Right hindlimb (tissue), 1 donor: ENCODE measurements around the gene ATP6V0B.

Experiments used
- DNase-seq: peaks from one replicate; pipeline ENCODE4 v3.0.0-alpha.2; 2018

ATP6V0B gene

GRCh38 chr1:44008259-44008658 lies 33.5 kb downstream of the ATP6V0B start:
- no peak for DNase-seq

GRCh38 chr1:44010935-44011471 lies 36.2 kb downstream of the ATP6V0B start:
- DNase-seq, result no peak

- DNase-seq, result no peak
Measured at GRCh38 chr1:44012404-44012803, 37.6 kb downstream of the ATP6V0B start.

GRCh38 chr1:44012941-44013609 lies 38.3 kb downstream of the ATP6V0B start:
- DNase-seq, result no peak

- no peak for DNase-seq
Measured at GRCh38 chr1:44013949-44014348, 39.2 kb downstream of the ATP6V0B start.

- DNase-seq, result no peak
Measured at GRCh38 chr1:44014365-44015104, 39.8 kb downstream of the ATP6V0B start.

GRCh38 chr1:44015206-44015605 lies 40.4 kb downstream of the ATP6V0B start:
- DNase-seq, result no peak

- DNase-seq, result no peak
Measured at GRCh38 chr1:44016041-44016889, 41.5 kb downstream of the ATP6V0B start.

GRCh38 chr1:44016890-44017400 lies 42.2 kb downstream of the ATP6V0B start:
- DNase-seq, result no peak

- peak; percentile 15 for DNase-seq
Measured at GRCh38 chr1:44019466-44019948, 44.7 kb downstream of the ATP6V0B start.

GRCh38 chr1:44020464-44020863 lies 45.7 kb downstream of the ATP6V0B start:
- DNase-seq, result no peak

GRCh38 chr1:44021156-44021555 lies 46.4 kb downstream of the ATP6V0B start:
- no peak for DNase-seq

- DNase-seq, result no peak
Measured at GRCh38 chr1:44021581-44022321, 47.0 kb downstream of the ATP6V0B start.

GRCh38 chr1:44024031-44024902 lies 49.5 kb downstream of the ATP6V0B start:
- no peak for DNase-seq

GRCh38 chr1:44024903-44025525 lies 50.3 kb downstream of the ATP6V0B start:
- DNase-seq, result no peak

- DNase-seq, result no peak
Measured at GRCh38 chr1:44025816-44026215, 51.1 kb downstream of the ATP6V0B start.

GRCh38 chr1:44027320-44027719 lies 52.6 kb downstream of the ATP6V0B start:
- DNase-seq, result no peak
